ENCODE results near the gene XYLT1.

The XYLT1 gene

GRCh38 chr16:17302620-17303019, 168.1 kb downstream of the XYLT1 start:
- H3K9me3 ChIP-seq (ENCODE audit: low read depth, low read length): no peaks in the 10 kb centered on the region
- H3K27ac ChIP-seq: no peak overlapping the region
- no peak overlapping the region for H3K9ac ChIP-seq (ENCODE audit: insufficient read length)
- H3K36me3 ChIP-seq (ENCODE audit: insufficient read depth, low read length): no peaks in the 10 kb centered on the region
- TF ChIP-seq POLR2AphosphoS5 (IDR thresholded peaks at IDR 0.05; ENCODE audit: borderline replicate concordance, low read depth, low read length) (no peak), EZH2 (IDR thresholded peaks at IDR 0.05) (no peak), FOXP2 (optimal IDR thresholded peaks at IDR 0.05; ENCODE audit: control extremely low read depth, extremely low read length, insufficient read depth) (no peak)
- DNase-seq (ENCODE audit: low read depth, low spot score): no peak
- H3K4me3 ChIP-seq: no peak overlapping the region

- Histone ChIP-seq H3K4me3 (no peak overlapping the region), H3K9me3 (ENCODE audit: low read depth, low read length) (no peaks in the 10 kb centered on the region), H3K36me3 (ENCODE audit: insufficient read depth, low read length) (no peaks in the 10 kb centered on the region), H3K9ac (ENCODE audit: insufficient read length) (no peak overlapping the region), H3K27ac (no peak overlapping the region)
- no peak for DNase-seq (ENCODE audit: low read depth, low spot score)
- no peak for TF ChIP-seq FOXP2 (optimal IDR thresholded peaks at IDR 0.05; ENCODE audit: control extremely low read depth, extremely low read length, insufficient read depth)
- TF ChIP-seq POLR2AphosphoS5 (IDR thresholded peaks at IDR 0.05; ENCODE audit: borderline replicate concordance, low read depth, low read length): no peak
- no peak for TF ChIP-seq EZH2 (IDR thresholded peaks at IDR 0.05)
These were observed 168.5 kb downstream of the XYLT1 start for GRCh38 chr16:17302214-17302613.

GRCh38 chr16:17301593-17302135, 169.1 kb downstream of the XYLT1 start:
- H3K9ac ChIP-seq (ENCODE audit: insufficient read length): no peak overlapping the region
- H3K4me3 ChIP-seq: no peak overlapping the region
- no peaks in the 10 kb centered on the region for H3K9me3 ChIP-seq (ENCODE audit: low read depth, low read length)
- DNase-seq (ENCODE audit: low read depth, low spot score): no peak
- TF ChIP-seq FOXP2 (optimal IDR thresholded peaks at IDR 0.05; ENCODE audit: control extremely low read depth, extremely low read length, insufficient read depth): no peak
- no peak overlapping the region for H3K27ac ChIP-seq
- no peaks in the 10 kb centered on the region for H3K36me3 ChIP-seq (ENCODE audit: insufficient read depth, low read length)

GRCh38 chr16:17301184-17301583, 169.6 kb downstream of the XYLT1 start:
- DNase-seq (ENCODE audit: low read depth, low spot score): no peak
- TF ChIP-seq EZH2 (IDR thresholded peaks at IDR 0.05) (no peak), POLR2AphosphoS5 (IDR thresholded peaks at IDR 0.05; ENCODE audit: borderline replicate concordance, low read depth, low read length) (no peak), FOXP2 (optimal IDR thresholded peaks at IDR 0.05; ENCODE audit: control extremely low read depth, extremely low read length, insufficient read depth) (no peak)
- Histone ChIP-seq H3K27ac (no peak overlapping the region), H3K4me3 (no peak overlapping the region), H3K9me3 (ENCODE audit: low read depth, low read length) (no peaks in the 10 kb centered on the region), H3K9ac (ENCODE audit: insufficient read length) (no peak overlapping the region), H3K36me3 (ENCODE audit: insufficient read depth, low read length) (no peaks in the 10 kb centered on the region)

GRCh38 chr16:17299790-17300189, 171.0 kb downstream of the XYLT1 start:
- Histone ChIP-seq H3K9me3 (ENCODE audit: low read depth, low read length) (no peaks in the 10 kb centered on the region), H3K27ac (no peak overlapping the region), H3K36me3 (ENCODE audit: insufficient read depth, low read length) (no peaks in the 10 kb centered on the region), H3K9ac (ENCODE audit: insufficient read length) (no peak overlapping the region), H3K4me3 (no peak overlapping the region)
- TF ChIP-seq EZH2 (IDR thresholded peaks at IDR 0.05): no peak
- no peak for TF ChIP-seq POLR2AphosphoS5 (IDR thresholded peaks at IDR 0.05; ENCODE audit: borderline replicate concordance, low read depth, low read length)
- TF ChIP-seq FOXP2 (optimal IDR thresholded peaks at IDR 0.05; ENCODE audit: control extremely low read depth, extremely low read length, insufficient read depth): no peak
- DNase-seq (ENCODE audit: low read depth, low spot score): no peak

- no peak for DNase-seq (ENCODE audit: low read depth, low spot score)
- no peak for TF ChIP-seq FOXP2 (optimal IDR thresholded peaks at IDR 0.05; ENCODE audit: control extremely low read depth, extremely low read length, insufficient read depth)
- no peak for TF ChIP-seq EZH2 (IDR thresholded peaks at IDR 0.05)
- TF ChIP-seq POLR2AphosphoS5 (IDR thresholded peaks at IDR 0.05; ENCODE audit: borderline replicate concordance, low read depth, low read length): no peak
These were observed 172.5 kb downstream of the XYLT1 start for GRCh38 chr16:17298238-17298637.

GRCh38 chr16:17296431-17296830, 174.3 kb downstream of the XYLT1 start:
- no peaks in the 10 kb centered on the region for H3K9me3 ChIP-seq (ENCODE audit: low read depth, low read length)
- TF ChIP-seq EZH2 (IDR thresholded peaks at IDR 0.05): no peak
- no peak for TF ChIP-seq FOXP2 (optimal IDR thresholded peaks at IDR 0.05; ENCODE audit: control extremely low read depth, extremely low read length, insufficient read depth)
- no peak for TF ChIP-seq POLR2AphosphoS5 (IDR thresholded peaks at IDR 0.05; ENCODE audit: borderline replicate concordance, low read depth, low read length)
- no peak for DNase-seq (ENCODE audit: low read depth, low spot score)
- H3K36me3 ChIP-seq (ENCODE audit: insufficient read depth, low read length): no peaks in the 10 kb centered on the region
- H3K27ac ChIP-seq: no peak overlapping the region
- H3K9ac ChIP-seq (ENCODE audit: insufficient read length): no peak overlapping the region
- H3K4me3 ChIP-seq: no peak overlapping the region

More at GRCh38 chr16:17298238-17298637, 172.5 kb downstream of the XYLT1 start:
- H3K4me3 ChIP-seq: no peak overlapping the region
- no peak overlapping the region for H3K9ac ChIP-seq (ENCODE audit: insufficient read length)
- no peak overlapping the region for H3K27ac ChIP-seq
- H3K36me3 ChIP-seq (ENCODE audit: insufficient read depth, low read length): no peaks in the 10 kb centered on the region
- no peaks in the 10 kb centered on the region for H3K9me3 ChIP-seq (ENCODE audit: low read depth, low read length)

GRCh38 chr16:17295948-17296347, 174.8 kb downstream of the XYLT1 start:
- H3K4me3 ChIP-seq: no peak overlapping the region
- no peak overlapping the region for H3K27ac ChIP-seq
- TF ChIP-seq EZH2 (IDR thresholded peaks at IDR 0.05) (no peak), POLR2AphosphoS5 (IDR thresholded peaks at IDR 0.05; ENCODE audit: borderline replicate concordance, low read depth, low read length) (no peak), FOXP2 (optimal IDR thresholded peaks at IDR 0.05; ENCODE audit: control extremely low read depth, extremely low read length, insufficient read depth) (no peak)
- no peaks in the 10 kb centered on the region for H3K9me3 ChIP-seq (ENCODE audit: low read depth, low read length)
- no peaks in the 10 kb centered on the region for H3K36me3 ChIP-seq (ENCODE audit: insufficient read depth, low read length)
- H3K9ac ChIP-seq (ENCODE audit: insufficient read length): no peak overlapping the region
- no peak for DNase-seq (ENCODE audit: low read depth, low spot score)

GRCh38 chr16:17294856-17295255, 175.9 kb downstream of the XYLT1 start:
- H3K9me3 ChIP-seq (ENCODE audit: low read depth, low read length): no peaks in the 10 kb centered on the region
- TF ChIP-seq EZH2 (IDR thresholded peaks at IDR 0.05): no peak
- no peak for TF ChIP-seq FOXP2 (optimal IDR thresholded peaks at IDR 0.05; ENCODE audit: control extremely low read depth, extremely low read length, insufficient read depth)
- no peak for TF ChIP-seq POLR2AphosphoS5 (IDR thresholded peaks at IDR 0.05; ENCODE audit: borderline replicate concordance, low read depth, low read length)
- no peak for DNase-seq (ENCODE audit: low read depth, low spot score)
- no peak overlapping the region for H3K4me3 ChIP-seq
- no peaks in the 10 kb centered on the region for H3K36me3 ChIP-seq (ENCODE audit: insufficient read depth, low read length)
- H3K9ac ChIP-seq (ENCODE audit: insufficient read length): no peak overlapping the region
- no peak overlapping the region for H3K27ac ChIP-seq

Data from SK-N-MC (cell line).